HCT116 (cell line): ENCODE data around the gene KSR2. TPM values are rescaled to one million over a fixed set of nuclear protein-coding genes. Genes with fewer than 3 reads are reported as not detected.

Experiments used
- ATAC-seq: fragments of 200-7000 bp; cut with Tn5 transposase; 2 replicates; pipeline ENCODE4 v1.9.1; 2020; ENCODE audit warnings: mild to moderate bottlenecking, moderate library complexity
- BruUV-seq: library from RNA; stranded (reverse); fragments of 400-500 nt; replicated peaks from 2 replicates; lab custom pipeline; 2021; lab: Mats Ljungman, UMichigan
- CTCF ChIA-PET: fragments of 300-600 bp; sonication (Branson Sonifier 250); formaldehyde crosslinking; loops from one replicate; lab custom pipeline; 2021; ENCODE audit warnings: antibody characterized with exemption; lab: Charles Lee
- POLR2A ChIA-PET: fragments of 300-600, 350-600 bp; sonication (Branson Sonifier 250); formaldehyde crosslinking; loops from one replicate; lab custom pipeline; 2021; ENCODE audit warnings: antibody characterized with exemption; lab: Charles Lee
- RAD21 ChIA-PET, 2 experiments: fragments of 300-600 bp; sonication (Branson Sonifier 250); formaldehyde crosslinking; loops; one replicate each; lab custom pipeline; 2023; ENCODE audit warnings: low total read pairs in 2 of 2; ENCODE audit not compliant: uncharacterized antibody in 2 of 2, unreplicated experiment in 2 of 2, low non-redundant PET in 1 of 2; lab: Charles Lee
- DNase-seq: peaks from one replicate; pipeline ENCODE4 v3.0.0-alpha.2; 2010; ENCODE audit warnings: low read depth, low spot score
- H2AFZ ChIP-seq: fragments of 200-600 bp; shearing (Covaris generic), sonication (generic); 2 replicates; pipeline ENCODE4 v1.6.1; 2017; ENCODE audit warnings: low read depth, mixed run types, mixed read lengths, antibody characterized with exemption, low read length; ENCODE audit not compliant: poor library complexity, severe bottlenecking
- H3K27ac ChIP-seq: 2 replicates; pipeline ENCODE4 v1.5.1; 2012; ENCODE audit warnings: low read depth, low read length
- H3K27me3 ChIP-seq: fragments of 200-600 bp; sonication (generic); 2 replicates; pipeline ENCODE4 v1.6.1; 2016; ENCODE audit warnings: mixed run types, low read length, mixed read lengths; ENCODE audit not compliant: insufficient read depth
- H3K36me3 ChIP-seq, 2 experiments: fragments of 200-500 bp in 1 of 2; fragments of 200-600 bp in 1 of 2; sonication (Bioruptor generic) in 1 of 2; sonication (generic) in 1 of 2; 2 replicates each; pipeline versions ENCODE4 v1.5.1 to v1.6.1; 2014 to 2016; ENCODE audit warnings: low read length in 2 of 2, inconsistent platforms in 1 of 2, mixed read lengths in 1 of 2, mixed run types in 1 of 2; ENCODE audit not compliant: insufficient read depth in 2 of 2, control insufficient read depth in 1 of 2
- H3K4me1 ChIP-seq, 2 experiments: fragments of 200-600 bp in 1 of 2; sonication (generic) in 1 of 2; 2 replicates each; pipeline versions ENCODE4 v1.5.1 to v1.6.1; 2012 to 2017; ENCODE audit warnings: low read length in 2 of 2, inconsistent platforms in 1 of 2, mild to moderate bottlenecking in 1 of 2, mixed read lengths in 1 of 2, mixed run types in 1 of 2, moderate library complexity in 1 of 2; ENCODE audit not compliant: insufficient read depth in 2 of 2, control insufficient read depth in 1 of 2
- H3K4me2 ChIP-seq: fragments of 200-600 bp; sonication (generic); 2 replicates; pipeline ENCODE4 v1.6.1; 2017; ENCODE audit warnings: mixed run types, low read length, mixed read lengths
- H3K4me3 ChIP-seq, 2 experiments: fragments of 200-600 bp in 1 of 2; sonication (generic) in 1 of 2; replicated peaks in 1 of 2; 2 replicates each; pipeline ENCODE4 v1.5.1; 2011 to 2016; ENCODE audit warnings: low read length in 2 of 2, control low read depth in 1 of 2, low read depth in 1 of 2, mild to moderate bottlenecking in 1 of 2, mixed read lengths in 1 of 2, mixed run types in 1 of 2
- H3K79me2 ChIP-seq: fragments of 200-600 bp; sonication (generic); 2 replicates; pipeline ENCODE4 v1.6.1; 2017; ENCODE audit warnings: mild to moderate bottlenecking, mixed run types, low read length, moderate library complexity, mixed read lengths; ENCODE audit not compliant: insufficient read depth
- H3K9ac ChIP-seq: fragments of 200-600 bp; sonication (generic); 2 replicates; pipeline ENCODE4 v1.6.1; 2016; ENCODE audit warnings: low read length, mixed read lengths
- H3K9me2 ChIP-seq: fragments of 200-600 bp; sonication (generic), shearing (Covaris generic); 2 replicates; pipeline ENCODE4 v1.6.1; 2017; ENCODE audit warnings: mixed run types, mild to moderate bottlenecking, moderate library complexity; ENCODE audit not compliant: insufficient read depth
- H3K9me3 ChIP-seq, 2 experiments: fragments of 200-500 bp in 1 of 2; fragments of 200-600 bp in 1 of 2; sonication (Bioruptor generic) in 1 of 2; sonication (generic) in 1 of 2; 2 replicates each; pipeline ENCODE4 v1.6.1; 2014 to 2017; ENCODE audit warnings: low read length in 2 of 2, mixed read lengths in 2 of 2, inconsistent platforms in 1 of 2, low read depth in 1 of 2, mild to moderate bottlenecking in 1 of 2, mixed run types in 1 of 2, moderate library complexity in 1 of 2; ENCODE audit not compliant: control insufficient read depth in 1 of 2, insufficient read depth in 1 of 2
- H4K20me1 ChIP-seq: fragments of 200-600 bp; sonication (generic), shearing (Covaris generic); 2 replicates; pipeline ENCODE4 v1.6.1; 2017; ENCODE audit warnings: mixed run types, mild to moderate bottlenecking, moderate library complexity; ENCODE audit not compliant: insufficient read depth
- CBX3 ChIP-seq: IDR thresholded peaks from 2 replicates; pipeline ENCODE4 v1.6.1; 2012; ENCODE audit warnings: low read depth
- CEBPB ChIP-seq: IDR thresholded peaks from 2 replicates; pipeline ENCODE4 v1.6.1; 2012; ENCODE audit warnings: low read depth
- EGR1 ChIP-seq: IDR thresholded peaks from 2 replicates; pipeline ENCODE4 v1.6.1; 2012; ENCODE audit warnings: low read depth
- ELF1 ChIP-seq: IDR thresholded peaks from 2 replicates; pipeline ENCODE4 v1.6.1; 2012; ENCODE audit warnings: low read depth, borderline replicate concordance
- EZH2phosphoT487 ChIP-seq: fragments of 200-600 bp; IDR thresholded peaks from 2 replicates; pipeline ENCODE4 v1.6.1; 2018; ENCODE audit warnings: antibody characterized with exemption, borderline replicate concordance
- FOSL1 ChIP-seq: IDR thresholded peaks from 2 replicates; pipeline ENCODE4 v1.6.1; 2012; ENCODE audit warnings: low read depth
- JUND ChIP-seq: IDR thresholded peaks from 2 replicates; pipeline ENCODE4 v1.6.1; 2012
- POLR2A ChIP-seq: IDR thresholded peaks from 2 replicates; pipeline ENCODE4 v1.7.0; 2011; ENCODE audit warnings: borderline replicate concordance; ENCODE audit not compliant: insufficient read depth, insufficient read length; ENCODE audit errors: extremely low read depth
- POLR2AphosphoS5 ChIP-seq: IDR thresholded peaks from 2 replicates; pipeline ENCODE4 v1.6.1; 2011; ENCODE audit warnings: mild to moderate bottlenecking, low read depth, low read length, moderate library complexity
- RAD21 ChIP-seq: IDR thresholded peaks from 2 replicates; pipeline ENCODE4 v1.6.1; 2012; ENCODE audit warnings: low read depth, mild to moderate bottlenecking
- SIN3A ChIP-seq: IDR thresholded peaks from 2 replicates; pipeline ENCODE4 v1.6.1; 2012; ENCODE audit warnings: low read depth
- SRF ChIP-seq: IDR thresholded peaks from 2 replicates; pipeline ENCODE4 v1.6.1; 2012; ENCODE audit warnings: low read depth
- TCF7L2 ChIP-seq: IDR thresholded peaks from 2 replicates; pipeline ENCODE4 v1.7.0; 2011; ENCODE audit warnings: borderline replicate concordance, inconsistent platforms; ENCODE audit not compliant: insufficient read depth, insufficient read length; ENCODE audit errors: extremely low read depth
- YY1 ChIP-seq: IDR thresholded peaks from 2 replicates; pipeline ENCODE4 v1.6.1; 2011; ENCODE audit warnings: low read length, low read depth, moderate library complexity, mild to moderate bottlenecking; ENCODE audit not compliant: insufficient replicate concordance; ENCODE audit errors: extremely low read depth
- ZBTB33 ChIP-seq: IDR thresholded peaks from 2 replicates; pipeline ENCODE4 v1.6.1; 2011; ENCODE audit warnings: mild to moderate bottlenecking, low read length, moderate library complexity; ENCODE audit not compliant: insufficient replicate concordance; ENCODE audit errors: extremely low read depth
- ZFX ChIP-seq: fragments of 450-650 bp; IDR thresholded peaks from 2 replicates; pipeline ENCODE4 v1.6.1; 2017
- ZNF274 ChIP-seq: fragments of 200-500 bp; sonication (Bioruptor generic); IDR thresholded peaks from 2 replicates; pipeline ENCODE4 v1.6.1; 2014; ENCODE audit warnings: mild to moderate bottlenecking, low read depth, low read length, inconsistent platforms
- intact Hi-C: fragments of 100-400 bp; cut with micrococcal nuclease; formaldehyde crosslinking; loops from 2 replicates; pipeline ENCODE4 v1.10.0; 2022
- total RNA-seq: library from RNA; stranded (reverse); gene quantifications from one replicate; pipeline ENCODE4 v1.2.1, GENCODE V29; 2021; ENCODE audit not compliant: unreplicated experiment
- TF ChIP-seq, protein P1 (sequence below), 3 experiments: fragments of 200-600 bp in 1 of 3; sonication (generic) in 1 of 3; IDR thresholded peaks in 2 of 3; conservative IDR thresholded peaks in 1 of 3; 2 replicates each; pipeline ENCODE4 v1.5.1; 2012 to 2017; ENCODE audit warnings: low read depth in 2 of 3, low read length in 2 of 3, antibody characterized with exemption in 1 of 3, borderline replicate concordance in 1 of 3, control low read depth in 1 of 3, mild to moderate bottlenecking in 1 of 3, mixed read lengths in 1 of 3, mixed run types in 1 of 3, moderate library complexity in 1 of 3; ENCODE audit not compliant: insufficient read depth in 1 of 3

Gene KSR2
- total RNA-seq, 1 experiment from 2014 or later = 10.1 TPM

DNA sequence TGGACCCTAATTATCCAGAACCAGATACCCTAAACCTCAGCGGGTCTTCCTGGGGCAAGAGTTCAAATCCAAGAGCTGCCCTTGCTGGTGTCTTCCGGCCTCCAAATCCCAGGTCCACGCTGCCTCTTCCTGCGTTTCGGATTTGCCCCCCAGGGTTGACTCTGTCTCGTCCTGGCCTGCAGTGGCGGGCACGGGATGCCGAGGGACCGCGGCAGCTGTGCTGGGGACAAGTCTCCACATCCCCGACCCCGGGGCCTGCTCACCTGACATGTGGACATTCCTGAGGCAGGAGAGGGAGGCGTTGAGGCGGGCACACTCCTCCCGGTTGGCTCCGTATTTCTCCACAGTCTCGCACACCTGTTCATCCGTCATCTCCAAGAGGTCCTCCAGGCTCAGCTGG is 113.6 kb downstream of the KSR2 start (continued):
- TF ChIP-seq ZNF274 = no peak
- no peak for TF ChIP-seq EGR1
- TF ChIP-seq SIN3A = no peak
- TF ChIP-seq, protein P1, sequence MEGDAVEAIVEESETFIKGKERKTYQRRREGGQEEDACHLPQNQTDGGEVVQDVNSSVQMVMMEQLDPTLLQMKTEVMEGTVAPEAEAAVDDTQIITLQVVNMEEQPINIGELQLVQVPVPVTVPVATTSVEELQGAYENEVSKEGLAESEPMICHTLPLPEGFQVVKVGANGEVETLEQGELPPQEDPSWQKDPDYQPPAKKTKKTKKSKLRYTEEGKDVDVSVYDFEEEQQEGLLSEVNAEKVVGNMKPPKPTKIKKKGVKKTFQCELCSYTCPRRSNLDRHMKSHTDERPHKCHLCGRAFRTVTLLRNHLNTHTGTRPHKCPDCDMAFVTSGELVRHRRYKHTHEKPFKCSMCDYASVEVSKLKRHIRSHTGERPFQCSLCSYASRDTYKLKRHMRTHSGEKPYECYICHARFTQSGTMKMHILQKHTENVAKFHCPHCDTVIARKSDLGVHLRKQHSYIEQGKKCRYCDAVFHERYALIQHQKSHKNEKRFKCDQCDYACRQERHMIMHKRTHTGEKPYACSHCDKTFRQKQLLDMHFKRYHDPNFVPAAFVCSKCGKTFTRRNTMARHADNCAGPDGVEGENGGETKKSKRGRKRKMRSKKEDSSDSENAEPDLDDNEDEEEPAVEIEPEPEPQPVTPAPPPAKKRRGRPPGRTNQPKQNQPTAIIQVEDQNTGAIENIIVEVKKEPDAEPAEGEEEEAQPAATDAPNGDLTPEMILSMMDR (IDR thresholded peaks at IDR 0.05 in 2 of 3, conservative IDR thresholded peaks at IDR 0.05 in 1 of 3; ENCODE audit: borderline replicate concordance in 1 of 3, insufficient read depth in 1 of 3, low read depth in 2 of 3, low read length in 2 of 3) = no peak
- no peak for TF ChIP-seq FOSL1
- no peak for TF ChIP-seq ELF1

GRCh38 chr12:117854339-117855012 is 114.3 kb downstream of the KSR2 start:
- H3K27ac ChIP-seq = 0 out of 2 replicates have a peak overlapping the region, but pooled peaks have one; percentile 5
- no peaks in the 10 kb centered on the region; the same call in 1 of the 2 replicates for H4K20me1 ChIP-seq
- no peaks in the 10 kb centered on the region for H3K36me3 ChIP-seq
- no peaks in the 10 kb centered on the region for H3K9me3 ChIP-seq
- DNase-seq = no peak
- H3K4me1 ChIP-seq = peaks cover 9 to 38% of the 10 kb centered on the region in 2 experiments
- CTCF ChIA-PET = interaction anchor here (0.7 kb wide), 1 partner anchor 487 kb away, joined by 3 read pairs; no protein-coding TSS in a partner anchor
- intact Hi-C loops = loop anchor here (5.0 kb wide), 1 partner anchor 487 kb away; no protein-coding TSS in a partner anchor
- no peaks in the 10 kb centered on the region for H3K9me2 ChIP-seq
- H3K79me2 ChIP-seq = no peaks in the 10 kb centered on the region
- peak overlapping the region; percentile 33 for H3K4me2 ChIP-seq
- no peaks in the 10 kb centered on the region for H3K27me3 ChIP-seq
- RAD21 ChIA-PET = no interaction called here
- POLR2A ChIA-PET = no interaction called here
- H3K9ac ChIP-seq = no peak overlapping the region
- no peak overlapping the region for H3K4me3 ChIP-seq
- peak; percentile 71 for ATAC-seq
- H2AFZ ChIP-seq = no peak overlapping the region
- BruUV-seq = no TSS peak
- TF ChIP-seq, protein P1 (IDR thresholded peaks at IDR 0.05 in 2 of 3, conservative IDR thresholded peaks at IDR 0.05 in 1 of 3; ENCODE audit: borderline replicate concordance in 1 of 3, insufficient read depth in 1 of 3, low read depth in 2 of 3, low read length in 2 of 3) = peak; percentile 40 to 94 (median 89); a peak in 5 of 6 replicates
- TF ChIP-seq CBX3 (no peak; the same call in 1 of the 2 replicates), TCF7L2 (no peak), EZH2phosphoT487 (no peak), POLR2AphosphoS5 (no peak), ZBTB33 (no peak), SRF (no peak), JUND (no peak), ZNF274 (no peak), RAD21 (peak; percentile 24; the same call in 1 of the 2 replicates), YY1 (no peak), ZFX (no peak), CEBPB (no peak), ELF1 (no peak), POLR2A (no peak)
